ENCODE results near the gene ST14.

ST14 gene

DNA sequence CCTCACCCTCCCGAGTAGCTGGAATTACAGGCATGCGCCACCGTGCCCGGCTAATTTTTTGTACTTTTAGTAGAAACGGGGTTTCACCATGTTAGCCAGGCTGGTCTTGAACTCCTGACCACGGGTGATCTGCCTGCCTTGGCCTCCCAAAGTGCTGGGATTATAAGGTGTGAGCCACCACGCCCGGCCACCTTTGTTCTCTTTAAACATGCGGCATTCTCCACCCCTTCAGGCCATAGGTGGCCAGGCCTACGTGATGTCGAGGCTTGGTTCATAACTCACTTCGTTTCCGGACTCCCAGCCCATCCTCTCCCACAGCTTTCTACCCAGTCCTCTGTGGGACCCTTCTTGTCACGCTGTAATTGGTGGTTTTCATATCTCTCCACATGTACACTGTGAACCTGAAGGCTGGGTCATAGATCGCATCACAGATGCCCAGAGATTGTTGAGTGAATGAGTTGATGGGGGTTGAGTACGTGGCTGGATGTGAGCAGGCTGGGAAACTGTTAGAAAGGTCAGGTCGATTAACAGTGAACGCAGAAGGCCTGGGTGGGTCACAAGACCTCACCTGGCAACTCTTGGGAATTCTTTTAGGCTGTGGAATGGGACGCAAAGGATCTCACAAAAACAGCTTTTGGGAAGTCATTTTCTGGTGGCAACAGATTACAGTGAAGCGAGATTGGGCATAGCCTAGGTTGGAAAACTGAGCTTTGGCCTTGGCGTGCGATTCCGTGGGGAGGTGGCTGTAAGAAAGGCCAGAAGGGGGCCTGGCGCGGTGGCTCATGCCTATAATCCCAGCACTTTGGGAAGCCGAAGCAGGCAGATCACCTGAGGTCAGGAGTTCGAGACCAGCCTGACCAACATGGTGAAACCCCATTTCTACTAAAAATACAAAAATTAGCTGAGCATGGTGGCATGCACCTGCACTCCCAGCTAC lies 44.5 kb downstream of the ST14 start:
- Histone ChIP-seq H3K9ac (ENCODE audit: low read length) (no peak overlapping the region), H3K4me1 (ENCODE audit: control insufficient read depth, insufficient read depth, low read length) (no peaks in the 10 kb centered on the region), H3K27me3 (replicated peaks; ENCODE audit: control insufficient read depth, insufficient read depth, low read length) (peaks cover 30% of the 10 kb centered on the region), H3K36me3 (ENCODE audit: control insufficient read depth, insufficient read depth, low read length, severe bottlenecking) (no peaks in the 10 kb centered on the region), H3K4me3 (ENCODE audit: low read length) (no peak overlapping the region), H3K9me3 (ENCODE audit: control insufficient read depth, low read length) (peaks cover 10% of the 10 kb centered on the region)
- DNase-seq (ENCODE audit: low read depth) = no peak

DNA sequence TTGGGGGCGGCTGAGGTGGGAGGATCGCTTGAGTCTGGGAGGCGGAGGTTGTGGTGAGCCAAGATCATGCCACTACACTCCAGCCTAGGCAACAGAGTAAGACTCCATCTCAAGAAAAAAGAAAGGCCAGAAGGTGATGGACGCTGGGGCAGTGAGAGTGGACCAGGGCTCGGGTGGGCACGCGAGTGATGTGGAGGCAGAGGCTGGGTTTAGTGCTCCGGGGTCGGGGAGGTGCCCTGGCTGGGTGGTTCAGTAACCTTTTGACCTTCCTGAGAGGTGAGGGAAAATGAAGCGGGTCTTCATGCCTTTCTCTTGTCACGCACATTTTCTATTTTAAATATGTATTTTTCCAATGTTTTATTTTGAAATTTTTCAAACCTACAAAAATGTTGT lies 45.1 kb downstream of the ST14 start:
- H3K9me3 ChIP-seq (ENCODE audit: control insufficient read depth, low read length) = peaks cover 10% of the 10 kb centered on the region
- H3K36me3 ChIP-seq (ENCODE audit: control insufficient read depth, insufficient read depth, low read length, severe bottlenecking) = no peaks in the 10 kb centered on the region
- no peak overlapping the region for H3K4me3 ChIP-seq (ENCODE audit: low read length)
- H3K27me3 ChIP-seq (replicated peaks; ENCODE audit: control insufficient read depth, insufficient read depth, low read length) = peaks cover 30% of the 10 kb centered on the region
- H3K9ac ChIP-seq (ENCODE audit: low read length) = no peak overlapping the region
- no peak for DNase-seq (ENCODE audit: low read depth)
- H3K4me1 ChIP-seq (ENCODE audit: control insufficient read depth, insufficient read depth, low read length) = no peaks in the 10 kb centered on the region

DNA sequence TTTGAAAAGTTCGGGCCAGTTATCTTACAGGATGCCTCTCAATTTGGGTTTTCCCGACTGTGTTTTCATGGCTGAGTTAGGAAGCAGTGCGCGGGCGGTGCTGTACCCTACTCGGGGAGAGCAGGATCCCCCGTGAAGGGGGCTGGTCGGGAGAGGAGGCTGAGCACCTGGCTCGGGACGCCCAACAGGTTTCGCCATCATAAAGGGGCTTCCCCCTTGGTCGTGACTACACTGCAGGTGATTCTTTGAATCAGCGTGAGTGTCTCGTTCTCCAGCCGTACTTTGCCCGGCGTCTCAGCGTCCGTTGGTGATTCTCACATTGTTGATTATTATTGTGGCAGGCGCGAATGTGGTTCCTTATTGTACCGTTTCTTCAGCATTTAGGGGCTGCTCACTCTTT lies 46.6 kb downstream of the ST14 start:
- H3K27me3 ChIP-seq (replicated peaks; ENCODE audit: control insufficient read depth, insufficient read depth, low read length) = peaks cover 31% of the 10 kb centered on the region
- no peaks in the 10 kb centered on the region for H3K36me3 ChIP-seq (ENCODE audit: control insufficient read depth, insufficient read depth, low read length, severe bottlenecking)
- DNase-seq (ENCODE audit: low read depth) = no peak
- H3K9me3 ChIP-seq (ENCODE audit: control insufficient read depth, low read length) = peaks cover 10% of the 10 kb centered on the region
- H3K4me1 ChIP-seq (ENCODE audit: control insufficient read depth, insufficient read depth, low read length) = no peaks in the 10 kb centered on the region
- no peak overlapping the region for H3K4me3 ChIP-seq (ENCODE audit: low read length)
- H3K9ac ChIP-seq (ENCODE audit: low read length) = no peak overlapping the region

DNA sequence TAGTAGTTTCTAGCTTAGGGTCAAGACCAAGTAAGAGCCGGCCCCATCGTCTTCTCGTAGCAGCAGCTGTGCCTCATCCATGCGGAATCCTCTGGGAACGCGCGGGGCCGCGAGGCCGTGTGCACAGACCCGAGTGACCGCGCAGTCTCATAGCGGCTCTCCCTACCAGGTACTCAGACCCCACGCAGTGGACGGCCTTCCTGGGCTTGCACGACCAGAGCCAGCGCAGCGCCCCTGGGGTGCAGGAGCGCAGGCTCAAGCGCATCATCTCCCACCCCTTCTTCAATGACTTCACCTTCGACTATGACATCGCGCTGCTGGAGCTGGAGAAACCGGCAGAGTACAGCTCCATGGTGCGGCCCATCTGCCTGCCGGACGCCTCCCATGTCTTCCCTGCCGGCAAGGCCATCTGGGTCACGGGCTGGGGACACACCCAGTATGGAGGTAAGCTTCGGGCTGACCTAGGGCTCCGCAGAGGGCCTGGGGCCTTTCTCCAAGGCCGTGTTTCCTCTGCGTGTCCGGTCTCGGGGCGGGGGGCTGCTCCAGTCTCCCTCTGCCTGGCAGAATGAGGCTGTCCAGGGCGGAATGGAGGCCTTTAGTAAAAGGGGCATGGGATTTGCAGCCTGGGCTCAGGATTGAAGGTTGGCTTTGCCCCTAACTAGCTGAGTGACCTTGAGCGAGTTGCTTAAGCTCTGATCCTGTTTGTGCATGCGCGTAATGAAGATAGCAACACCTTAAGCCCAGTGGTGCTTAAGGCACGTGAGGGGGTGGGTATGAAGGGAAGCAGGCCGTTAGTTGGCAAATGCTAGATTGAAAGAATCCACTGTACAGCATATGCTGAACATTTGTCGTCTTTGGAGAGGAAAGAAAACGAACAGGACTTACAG lies 48.9 kb downstream of the ST14 start:
- Histone ChIP-seq H3K9ac (ENCODE audit: low read length) (no peak overlapping the region), H3K27me3 (replicated peaks; ENCODE audit: control insufficient read depth, insufficient read depth, low read length) (peaks cover 30% of the 10 kb centered on the region), H3K4me1 (ENCODE audit: control insufficient read depth, insufficient read depth, low read length) (no peaks in the 10 kb centered on the region), H3K9me3 (ENCODE audit: control insufficient read depth, low read length) (no peaks in the 10 kb centered on the region), H3K4me3 (ENCODE audit: low read length) (no peak overlapping the region), H3K36me3 (ENCODE audit: control insufficient read depth, insufficient read depth, low read length, severe bottlenecking) (no peaks in the 10 kb centered on the region)
- DNase-seq (ENCODE audit: low read depth) = no peak

DNA sequence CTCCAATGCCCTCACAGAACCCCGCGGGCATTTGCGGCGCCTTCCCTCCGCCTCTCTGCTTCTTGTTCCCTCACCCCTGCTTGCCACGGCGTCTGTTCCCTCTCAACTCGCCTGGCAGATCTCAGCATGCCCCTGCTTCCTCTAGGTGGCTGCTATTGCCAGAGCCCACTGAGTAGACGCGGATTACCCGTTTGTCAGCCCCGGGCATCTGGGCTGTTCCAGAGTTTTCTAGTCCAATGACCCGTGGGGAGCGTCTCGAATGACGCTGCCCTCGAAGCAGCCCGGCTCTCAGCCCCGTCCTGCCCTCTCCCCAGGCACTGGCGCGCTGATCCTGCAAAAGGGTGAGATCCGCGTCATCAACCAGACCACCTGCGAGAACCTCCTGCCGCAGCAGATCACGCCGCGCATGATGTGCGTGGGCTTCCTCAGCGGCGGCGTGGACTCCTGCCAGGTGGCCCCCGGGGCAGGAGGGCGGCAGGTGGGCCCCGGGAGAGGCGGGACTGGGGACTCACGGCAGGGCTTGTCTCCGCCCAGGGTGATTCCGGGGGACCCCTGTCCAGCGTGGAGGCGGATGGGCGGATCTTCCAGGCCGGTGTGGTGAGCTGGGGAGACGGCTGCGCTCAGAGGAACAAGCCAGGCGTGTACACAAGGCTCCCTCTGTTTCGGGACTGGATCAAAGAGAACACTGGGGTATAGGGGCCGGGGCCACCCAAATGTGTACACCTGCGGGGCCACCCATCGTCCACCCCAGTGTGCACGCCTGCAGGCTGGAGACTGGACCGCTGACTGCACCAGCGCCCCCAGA lies 49.7 kb downstream of the ST14 start:
- DNase-seq (ENCODE audit: low read depth) = no peak
- no peaks in the 10 kb centered on the region for H3K9me3 ChIP-seq (ENCODE audit: control insufficient read depth, low read length)
- no peak overlapping the region for H3K9ac ChIP-seq (ENCODE audit: low read length)
- no peak overlapping the region for H3K4me3 ChIP-seq (ENCODE audit: low read length)
- H3K36me3 ChIP-seq (ENCODE audit: control insufficient read depth, insufficient read depth, low read length, severe bottlenecking) = no peaks in the 10 kb centered on the region
- H3K4me1 ChIP-seq (ENCODE audit: control insufficient read depth, insufficient read depth, low read length) = no peaks in the 10 kb centered on the region
- peaks cover 33% of the 10 kb centered on the region for H3K27me3 ChIP-seq (replicated peaks; ENCODE audit: control insufficient read depth, insufficient read depth, low read length)

DNA sequence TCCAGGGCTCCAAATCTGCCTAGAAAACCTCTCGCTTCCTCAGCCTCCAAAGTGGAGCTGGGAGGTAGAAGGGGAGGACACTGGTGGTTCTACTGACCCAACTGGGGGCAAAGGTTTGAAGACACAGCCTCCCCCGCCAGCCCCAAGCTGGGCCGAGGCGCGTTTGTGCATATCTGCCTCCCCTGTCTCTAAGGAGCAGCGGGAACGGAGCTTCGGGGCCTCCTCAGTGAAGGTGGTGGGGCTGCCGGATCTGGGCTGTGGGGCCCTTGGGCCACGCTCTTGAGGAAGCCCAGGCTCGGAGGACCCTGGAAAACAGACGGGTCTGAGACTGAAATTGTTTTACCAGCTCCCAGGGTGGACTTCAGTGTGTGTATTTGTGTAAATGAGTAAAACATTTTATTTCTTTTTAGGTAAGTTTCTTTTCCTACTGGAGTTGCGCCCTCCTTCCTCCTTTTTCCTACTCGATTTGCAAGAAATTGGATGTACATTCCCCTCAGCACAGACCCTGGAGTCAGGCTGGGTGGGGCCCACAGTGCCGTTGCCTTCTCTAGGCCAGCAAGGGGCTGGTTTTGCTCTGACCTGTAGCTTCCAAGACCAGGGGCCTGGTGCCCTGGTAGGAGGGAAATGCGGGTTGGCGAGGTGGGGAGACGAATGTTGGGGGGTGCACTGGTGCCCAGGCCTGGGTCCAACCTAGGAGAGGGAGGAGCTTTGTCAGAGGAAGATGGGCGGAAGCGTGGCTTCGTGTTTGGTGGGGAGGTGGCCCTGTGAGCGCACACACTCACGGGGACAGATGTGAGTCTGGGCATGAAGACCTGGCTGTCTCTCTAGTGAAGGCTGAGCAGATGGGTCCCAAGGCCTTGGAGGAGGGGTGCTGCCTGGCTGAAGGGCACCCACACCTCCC lies 50.6 kb downstream of the ST14 start:
- Histone ChIP-seq H3K36me3 (ENCODE audit: control insufficient read depth, insufficient read depth, low read length, severe bottlenecking) (no peaks in the 10 kb centered on the region), H3K9ac (ENCODE audit: low read length) (no peak overlapping the region), H3K9me3 (ENCODE audit: control insufficient read depth, low read length) (no peaks in the 10 kb centered on the region), H3K4me1 (ENCODE audit: control insufficient read depth, insufficient read depth, low read length) (no peaks in the 10 kb centered on the region), H3K4me3 (ENCODE audit: low read length) (no peak overlapping the region), H3K27me3 (replicated peaks; ENCODE audit: control insufficient read depth, insufficient read depth, low read length) (peaks cover 39% of the 10 kb centered on the region)
- no peak for DNase-seq (ENCODE audit: low read depth)

DNA sequence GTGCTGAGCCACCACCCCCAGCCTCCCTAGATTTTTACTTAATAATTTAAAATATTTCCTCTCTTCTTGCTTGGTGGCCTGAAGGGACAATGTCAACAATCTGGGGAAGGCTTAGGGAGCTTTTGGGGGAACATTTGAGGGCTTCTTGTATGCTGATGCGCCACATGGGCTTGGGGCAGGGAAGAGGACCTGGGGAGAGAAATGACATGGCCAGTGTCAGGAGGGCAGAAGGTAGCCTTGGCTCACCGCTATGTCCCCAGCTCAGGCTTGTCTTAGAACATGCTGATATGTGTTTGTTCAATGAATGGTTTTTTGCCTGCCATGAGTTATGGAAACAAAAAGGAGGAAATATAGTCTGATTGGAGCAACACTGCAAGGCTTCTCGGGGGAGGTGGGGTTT lies 51.6 kb downstream of the ST14 start:
- H3K9ac ChIP-seq (ENCODE audit: low read length) = no peak overlapping the region
- H3K4me1 ChIP-seq (ENCODE audit: control insufficient read depth, insufficient read depth, low read length) = no peaks in the 10 kb centered on the region
- no peak overlapping the region for H3K4me3 ChIP-seq (ENCODE audit: low read length)
- H3K27me3 ChIP-seq (replicated peaks; ENCODE audit: control insufficient read depth, insufficient read depth, low read length) = peaks cover 47% of the 10 kb centered on the region
- H3K9me3 ChIP-seq (ENCODE audit: control insufficient read depth, low read length) = no peaks in the 10 kb centered on the region
- H3K36me3 ChIP-seq (ENCODE audit: control insufficient read depth, insufficient read depth, low read length, severe bottlenecking) = no peaks in the 10 kb centered on the region
- no peak for DNase-seq (ENCODE audit: low read depth)

DNA sequence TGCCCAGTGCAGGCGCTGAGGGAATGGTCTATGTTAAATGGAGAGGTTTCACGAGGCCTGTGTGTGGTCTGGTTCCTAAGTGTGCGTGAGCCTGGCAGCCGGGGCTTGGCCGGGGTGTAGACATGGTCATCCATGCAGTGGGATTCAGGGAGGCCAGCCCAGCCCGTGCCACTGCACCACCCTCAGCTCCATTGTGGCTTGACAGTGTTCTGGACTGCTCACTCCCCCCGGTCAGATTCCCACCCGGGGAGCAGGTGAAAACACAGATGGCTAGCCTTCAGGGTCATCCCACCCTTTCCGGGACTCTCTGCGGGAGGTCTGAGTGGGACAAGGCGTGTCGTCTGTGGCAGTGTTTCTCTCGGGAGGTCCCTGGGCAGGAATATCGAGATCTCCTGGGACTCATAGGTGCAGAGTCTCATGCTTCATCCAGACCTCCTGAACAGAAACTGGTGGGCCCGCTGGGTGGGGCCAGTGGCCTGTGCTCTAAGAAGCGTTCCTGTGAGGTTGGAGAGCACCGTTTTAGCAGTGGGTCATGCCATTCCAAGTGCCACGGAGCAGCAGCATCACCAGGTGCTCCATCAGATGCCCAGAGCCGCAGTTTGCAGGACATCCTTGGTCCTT lies 52.3 kb downstream of the ST14 start:
- no peak overlapping the region for H3K4me3 ChIP-seq (ENCODE audit: low read length)
- H3K9me3 ChIP-seq (ENCODE audit: control insufficient read depth, low read length) = no peaks in the 10 kb centered on the region
- no peak overlapping the region for H3K9ac ChIP-seq (ENCODE audit: low read length)
- H3K36me3 ChIP-seq (ENCODE audit: control insufficient read depth, insufficient read depth, low read length, severe bottlenecking) = no peaks in the 10 kb centered on the region
- no peaks in the 10 kb centered on the region for H3K4me1 ChIP-seq (ENCODE audit: control insufficient read depth, insufficient read depth, low read length)
- no peak for DNase-seq (ENCODE audit: low read depth)
- peaks cover 53% of the 10 kb centered on the region for H3K27me3 ChIP-seq (replicated peaks; ENCODE audit: control insufficient read depth, insufficient read depth, low read length)

DNA sequence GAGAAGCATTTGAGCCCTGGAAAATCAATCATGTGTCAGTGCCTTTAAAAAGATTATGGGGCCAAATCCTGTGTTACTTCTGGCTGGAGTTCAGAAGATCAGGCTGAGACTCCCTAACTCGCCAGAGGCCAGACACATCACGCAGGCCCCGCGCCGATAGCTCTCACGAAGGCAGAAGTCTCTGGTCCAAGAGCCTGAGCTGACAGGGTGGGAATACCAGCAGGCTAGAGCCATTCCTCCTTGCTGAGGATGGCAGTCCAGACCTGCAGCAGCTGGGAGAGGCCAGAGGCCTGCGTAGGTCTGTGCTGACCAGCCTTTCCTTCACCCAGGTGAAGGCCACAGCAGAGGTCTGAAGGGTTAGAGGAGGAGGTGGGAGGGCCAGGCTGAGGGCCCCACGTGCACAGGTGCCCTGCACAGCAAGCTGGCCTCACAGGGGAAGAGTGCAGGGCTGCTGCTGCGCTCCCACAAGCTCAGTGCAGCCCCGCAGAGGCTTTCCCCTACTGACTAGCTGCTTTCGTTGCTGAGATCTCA lies 52.9 kb downstream of the ST14 start:
- H3K36me3 ChIP-seq (ENCODE audit: control insufficient read depth, insufficient read depth, low read length, severe bottlenecking) = no peaks in the 10 kb centered on the region
- no peak overlapping the region for H3K4me3 ChIP-seq (ENCODE audit: low read length)
- no peaks in the 10 kb centered on the region for H3K4me1 ChIP-seq (ENCODE audit: control insufficient read depth, insufficient read depth, low read length)
- DNase-seq (ENCODE audit: low read depth) = no peak
- peaks cover 59% of the 10 kb centered on the region for H3K27me3 ChIP-seq (replicated peaks; ENCODE audit: control insufficient read depth, insufficient read depth, low read length)
- H3K9me3 ChIP-seq (ENCODE audit: control insufficient read depth, low read length) = no peaks in the 10 kb centered on the region
- no peak overlapping the region for H3K9ac ChIP-seq (ENCODE audit: low read length)
